GM12878 (cell line): ENCODE results near the gene CLRN1. TPM values are rescaled to one million over a fixed set of nuclear protein-coding genes. Genes with fewer than 3 reads are reported as not detected.

Source experiments
- ATAC-seq: fragments of 200-7000 bp; cut with Tn5 transposase; 3 replicates; pipeline ENCODE4 v1.9.1; 2020; ENCODE audit warnings: mild to moderate bottlenecking, moderate library complexity
- BruUV-seq: library from RNA; stranded (reverse); fragments of 400-500 nt; replicated peaks from 2 replicates; lab custom pipeline; 2021; lab: Mats Ljungman, UMichigan
- CTCF ChIA-PET: fragments of 300-600 bp; sonication (Branson Sonifier 250); formaldehyde crosslinking; extraction: SDS; loops from one replicate; lab custom pipeline; 2021; ENCODE audit warnings: inconsistent platforms; lab: Yijun Ruan, JAX
- POLR2A ChIA-PET: fragments of 350-600 bp; formaldehyde crosslinking; extraction: SDS; loops from one replicate; lab custom pipeline; 2021; ENCODE audit warnings: inconsistent platforms; lab: Charles Lee
- RAD21 ChIA-PET: fragments of 300-600 bp; sonication (Branson Sonifier 250); formaldehyde crosslinking; loops from one replicate; lab custom pipeline; 2023; ENCODE audit warnings: antibody characterized with exemption; ENCODE audit not compliant: unreplicated experiment; lab: Charles Lee
- SMC1A ChIA-PET: fragments of 300-600 bp; sonication (Branson Sonifier 250); formaldehyde crosslinking; loops from one replicate; lab custom pipeline; 2023; ENCODE audit not compliant: unreplicated experiment, uncharacterized antibody; lab: Charles Lee
- DNase-seq: peaks from one replicate; pipeline ENCODE4 v3.0.0-alpha.2; 2011; ENCODE audit warnings: low read depth, low spot score
- FAIRE-seq: peaks from 3 replicates; lab custom pipeline; 2011; peaks lifted over from hg19 to GRCh38; lab: Jason Lieb, UNC
- H2AFZ ChIP-seq: 2 replicates; pipeline ENCODE4 v1.6.0; 2011; ENCODE audit warnings: low read depth, low read length, control low read depth; ENCODE audit not compliant: control insufficient read depth
- H3K27ac ChIP-seq: 2 replicates; pipeline ENCODE4 v1.5.1; 2011; ENCODE audit warnings: control low read depth; ENCODE audit not compliant: control insufficient read depth, insufficient read depth
- H3K27me3 ChIP-seq, 2 experiments: replicated peaks in 1 of 2; 2 replicates each; pipeline versions ENCODE4 v1.6.0 to v1.6.1; 2011; ENCODE audit warnings: low read length in 1 of 2; ENCODE audit not compliant: control insufficient read depth in 2 of 2, insufficient read depth in 2 of 2
- H3K36me3 ChIP-seq, 2 experiments: 2 replicates each; pipeline ENCODE4 v1.5.1; 2011; ENCODE audit warnings: low read length in 1 of 2; ENCODE audit not compliant: control insufficient read depth in 2 of 2, insufficient read depth in 2 of 2
- H3K4me1 ChIP-seq: 2 replicates; pipeline ENCODE4 v1.6.1; 2011; ENCODE audit warnings: mild to moderate bottlenecking, low read length, moderate library complexity, mixed read lengths; ENCODE audit not compliant: control insufficient read depth, insufficient read depth
- H3K4me2 ChIP-seq: 2 replicates; pipeline ENCODE4 v1.6.0; 2011; ENCODE audit warnings: control low read depth; ENCODE audit not compliant: control insufficient read depth, insufficient read depth
- H3K4me3 ChIP-seq: fragments of 200-600 bp; sonication (generic); 2 replicates; pipeline ENCODE4 v1.5.1; 2016
- H3K79me2 ChIP-seq: 2 replicates; pipeline ENCODE4 v1.6.0; 2011; ENCODE audit warnings: low read length; ENCODE audit not compliant: control insufficient read depth, insufficient read depth
- H3K9ac ChIP-seq: 2 replicates; pipeline ENCODE4 v1.8.0; 2011; ENCODE audit warnings: low read length, control low read depth, mixed read lengths; ENCODE audit not compliant: control insufficient read depth, insufficient read depth
- H3K9me3 ChIP-seq: replicated peaks from 3 replicates; pipeline ENCODE4 v1.5.1; 2011; ENCODE audit warnings: mild to moderate bottlenecking, low read length; ENCODE audit not compliant: control insufficient read depth, insufficient read depth
- H4K20me1 ChIP-seq: 2 replicates; pipeline ENCODE4 v1.6.0; 2011; ENCODE audit not compliant: control insufficient read depth, insufficient read depth
- BHLHE40 ChIP-seq, 2 experiments: fragments of 450-650 bp in 1 of 2; IDR thresholded peaks; 2 replicates each; pipeline ENCODE4 v1.6.1; 2011 to 2017; ENCODE audit warnings: low read depth in 2 of 2, borderline replicate concordance in 1 of 2, improper control_type of control experiment in 1 of 2, low read length in 1 of 2, mild to moderate bottlenecking in 1 of 2
- CBFB ChIP-seq: IDR thresholded peaks from 2 replicates; pipeline ENCODE4 v1.6.1; 2016; ENCODE audit warnings: antibody characterized with exemption, low read depth
- CBX3 ChIP-seq: fragments of 200-600 bp; sonication (generic); IDR thresholded peaks from 2 replicates; pipeline ENCODE4 v1.6.1; 2016; ENCODE audit warnings: low read depth, borderline replicate concordance
- CHD1 ChIP-seq: IDR thresholded peaks from 2 replicates; pipeline ENCODE4 v1.6.1; 2012; ENCODE audit warnings: low read depth, low read length, improper control_type of control experiment
- CREB1 ChIP-seq: IDR thresholded peaks from 2 replicates; pipeline ENCODE4 v1.6.1; 2012; ENCODE audit warnings: low read depth, mild to moderate bottlenecking, inconsistent platforms
- CREM ChIP-seq: IDR thresholded peaks from 2 replicates; pipeline ENCODE4 v1.6.1; 2014; ENCODE audit warnings: antibody characterized with exemption, low read depth
- E2F4 ChIP-seq: IDR thresholded peaks from 2 replicates; pipeline ENCODE4 v1.6.1; 2012; ENCODE audit warnings: low read depth, low read length, improper control_type of control experiment
- KDM1A ChIP-seq: fragments of 200-600 bp; sonication (generic); IDR thresholded peaks from 2 replicates; pipeline ENCODE4 v1.6.1; 2016; ENCODE audit warnings: borderline replicate concordance
- KLF5 ChIP-seq: fragments of 450-650 bp; IDR thresholded peaks from 2 replicates; pipeline ENCODE4 v1.6.1; 2014; ENCODE audit warnings: mild to moderate bottlenecking; ENCODE audit not compliant: partially characterized antibody
- MEF2A ChIP-seq: IDR thresholded peaks from 2 replicates; pipeline ENCODE4 v1.6.1; 2011; ENCODE audit warnings: low read depth, mild to moderate bottlenecking, low read length, moderate library complexity; ENCODE audit not compliant: insufficient read depth
- MTA2 ChIP-seq: fragments of 450-650 bp; IDR thresholded peaks from 2 replicates; pipeline ENCODE4 v1.6.1; 2016; ENCODE audit warnings: low read depth, mild to moderate bottlenecking, moderate library complexity
- NFYB ChIP-seq: IDR thresholded peaks from 2 replicates; pipeline ENCODE4 v1.6.1; 2011; ENCODE audit warnings: low read depth, mild to moderate bottlenecking, low read length, improper control_type of control experiment, moderate library complexity; ENCODE audit not compliant: insufficient read depth
- RBBP5 ChIP-seq: fragments of 200-600 bp; sonication (generic); conservative IDR thresholded peaks from 2 replicates; pipeline ENCODE4 v1.6.1; 2016
- RCOR1 ChIP-seq: conservative IDR thresholded peaks from 2 replicates; pipeline ENCODE4 v1.6.1; 2012; ENCODE audit warnings: low read depth, low read length, improper control_type of control experiment
- SMC3 ChIP-seq: IDR thresholded peaks from 2 replicates; pipeline ENCODE4 v1.6.1; 2011; ENCODE audit warnings: low read length, improper control_type of control experiment, borderline replicate concordance
- SREBF2 ChIP-seq: IDR thresholded peaks from 2 replicates; pipeline ENCODE4 v1.6.1; 2012; ENCODE audit warnings: mild to moderate bottlenecking, low read length
- STAT1 ChIP-seq: fragments of 450-650 bp; conservative IDR thresholded peaks from 2 replicates; pipeline ENCODE4 v1.6.1; 2014; ENCODE audit warnings: antibody characterized with exemption, mild to moderate bottlenecking
- ZNF274 ChIP-seq: IDR thresholded peaks from one replicate; pipeline ENCODE4 v1.8.0; 2011; ENCODE audit not compliant: insufficient read length, insufficient read depth
- in situ Hi-C: fragments of 300-500 bp; cut with MboI; formaldehyde crosslinking; loops from 9 replicates; pipeline ENCODE4 v1.14.3; 2018; ENCODE audit warnings: mixed read lengths
- intact Hi-C: fragments of 100-400 bp; cut with micrococcal nuclease; formaldehyde crosslinking; loops from one replicate; pipeline ENCODE4 v1.14.2; 2022; ENCODE audit not compliant: unreplicated experiment
- polyA plus RNA-seq, 11 experiments: library from polyadenylated mRNA; depleted of rRNA in 4 of 11; unstranded in 6 of 11; stranded (reverse) in 5 of 11; fragments of >200 nt; fragmentation: Nextera tagmentation in 4 of 11; fragmentation: Illumina TruSeq in 1 of 11; extraction: Ambion mirVana in 4 of 11; extraction: Trizol in 1 of 11; gene quantifications; 1 replicate in 1 of 11; 2 replicates in 10 of 11; pipeline versions ENCODE4 v1.2.1 to v1.2.3, GENCODE V29; 2011 to 2016; ENCODE audit warnings: inconsistent platforms in 2 of 11, missing spikeins in 2 of 11, low read depth in 1 of 11
- total RNA-seq, 4 experiments: library from RNA; depleted of rRNA in 3 of 4; stranded (reverse); fragments of >200 nt in 3 of 4; fragmentation: Illumina TruSeq in 1 of 4; extraction: Trizol in 1 of 4; gene quantifications; 2 replicates each; pipeline versions ENCODE4 v1.2.1 to v1.2.3, GENCODE V29; 2013 to 2021

Gene CLRN1
- total and polyA plus RNA-seq, 10 of the 15 experiments (the other 5 are each of a cell fraction or from before 2014, with no cell fraction given) = not detected

- Histone ChIP-seq H3K4me3 (no peak overlapping the region), H3K9ac (no peak overlapping the region), H3K79me2 (no peaks in the 10 kb centered on the region), H3K9me3 (no peaks in the 10 kb centered on the region), H3K36me3 (no peaks in the 10 kb centered on the region), H2AFZ (no peak overlapping the region), H4K20me1 (no peaks in the 10 kb centered on the region), H3K27ac (no peak overlapping the region), H3K27me3 (no peaks in the 10 kb centered on the region; a peak in 1 of 4 replicates), H3K4me1 (no peaks in the 10 kb centered on the region), H3K4me2 (no peak overlapping the region)
- no peak for DNase-seq
- in situ Hi-C loops (no loop called here), intact Hi-C loops (no loop called here)
- POLR2A ChIA-PET = no interaction called here
- no peak for ATAC-seq
- CTCF ChIA-PET = interaction anchor here (0.7 kb wide), 1 partner anchor 9 kb away, joined by 3 read pairs; no protein-coding TSS in a partner anchor
- no TSS peak for BruUV-seq
- FAIRE-seq = no peak
- TF ChIP-seq CHD1 = no peak
- no peak for TF ChIP-seq MEF2A
- no peak for TF ChIP-seq RCOR1
- TF ChIP-seq CREB1 = no peak
- no peak for TF ChIP-seq STAT1
- no peak for TF ChIP-seq CBFB
- TF ChIP-seq CREM = no peak
- no peak for TF ChIP-seq NFYB
- no peak for TF ChIP-seq BHLHE40 (IDR thresholded peaks at IDR 0.05; ENCODE audit: borderline replicate concordance in 1 of 2, low read depth in 2 of 2, low read length in 1 of 2)
- no peak for TF ChIP-seq ZNF274
- no peak for TF ChIP-seq MTA2
- no peak for TF ChIP-seq KLF5
- no peak for TF ChIP-seq KDM1A
- TF ChIP-seq RBBP5 = no peak
- no peak for TF ChIP-seq CBX3
- TF ChIP-seq SREBF2 = no peak
- no peak for TF ChIP-seq E2F4
- TF ChIP-seq SMC3 = no peak
- RAD21 ChIA-PET = no interaction called here
- SMC1A ChIA-PET = no interaction called here
Measured at GRCh38 chr3:150984066-150984465, 11.5 kb upstream of the CLRN1 start.
